HEK293T (cell line): Measurements from ENCODE around the gene TEAD1.

Source experiments
- ARNT ChIP-seq: fragments of 450-650 bp; IDR thresholded peaks from 2 replicates; pipeline ENCODE4 v1.6.1; 2017; ENCODE audit warnings: mild to moderate bottlenecking
- BHLHE40 ChIP-seq: fragments of 450-650 bp; IDR thresholded peaks from 2 replicates; pipeline ENCODE4 v1.6.1; 2016; ENCODE audit warnings: mild to moderate bottlenecking, moderate library complexity, borderline replicate concordance
- ELF4 ChIP-seq: fragments of 450-650 bp; IDR thresholded peaks from 2 replicates; pipeline ENCODE4 v1.6.1; 2017; ENCODE audit warnings: antibody characterized with exemption
- FOXA1 ChIP-seq: fragments of 450-650 bp; IDR thresholded peaks from 2 replicates; pipeline ENCODE4 v1.6.1; 2016; ENCODE audit warnings: mild to moderate bottlenecking
- FOXK2 ChIP-seq: fragments of 450-650 bp; IDR thresholded peaks from 2 replicates; pipeline ENCODE4 v1.6.1; 2016; ENCODE audit warnings: mild to moderate bottlenecking
- HDGF ChIP-seq: fragments of 450-650 bp; IDR thresholded peaks from 2 replicates; pipeline ENCODE4 v1.6.1; 2017; ENCODE audit warnings: antibody characterized with exemption, borderline replicate concordance
- NFRKB ChIP-seq: fragments of 450-650 bp; IDR thresholded peaks from 2 replicates; pipeline ENCODE4 v1.6.1; 2016; ENCODE audit warnings: mild to moderate bottlenecking, moderate library complexity
- SP1 ChIP-seq: fragments of 450-650 bp; IDR thresholded peaks from 2 replicates; pipeline ENCODE4 v1.6.1; 2017
- SUZ12 ChIP-seq: fragments of 450-650 bp; IDR thresholded peaks from 2 replicates; pipeline ENCODE4 v1.6.1; 2016; ENCODE audit warnings: mild to moderate bottlenecking
- TARDBP ChIP-seq: fragments of 450-650 bp; IDR thresholded peaks from 2 replicates; pipeline ENCODE4 v1.6.1; 2016
- ZNF384 ChIP-seq: fragments of 450-650 bp; IDR thresholded peaks from 2 replicates; pipeline ENCODE4 v1.6.1; 2016

DNA sequence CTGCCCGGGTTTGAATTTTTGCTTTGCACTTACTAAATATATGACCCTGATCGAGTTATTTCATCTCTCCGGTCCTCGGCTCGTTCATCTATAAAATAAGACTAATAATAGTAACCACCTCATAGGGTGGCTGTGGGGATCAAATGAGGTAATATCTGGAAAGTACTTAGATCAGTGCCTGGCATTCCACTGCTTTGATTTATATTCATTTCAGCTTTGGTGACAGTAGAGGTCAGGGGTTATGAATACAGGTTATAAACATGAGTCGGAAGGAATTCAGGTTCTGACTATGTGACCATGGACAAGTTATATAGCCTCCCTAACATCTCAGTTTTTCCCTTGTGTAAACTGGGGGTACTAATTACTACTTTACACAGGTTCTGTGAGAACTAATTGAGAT lies 2.9 kb upstream of the TEAD1 start:
- TF ChIP-seq ARNT (no peak), HDGF (no peak), BHLHE40 (no peak), FOXK2 (no peak), NFRKB (no peak), FOXA1 (no peak), TARDBP (no peak), ZNF384 (no peak), SP1 (no peak), ELF4 (no peak), SUZ12 (no peak)
